ENCODE data around the gene PRPF19.

GRCh38 chr11:60874421-60875365 is 31.7 kb downstream of the PRPF19 start:
- TF ChIP-seq TAF1 (IDR thresholded peaks at IDR 0.05; ENCODE audit: borderline replicate concordance, low read depth, low read length) (no peak), POLR2AphosphoS5 (IDR thresholded peaks at IDR 0.05; ENCODE audit: low read depth, low read length) (no peak), CTCF (IDR thresholded peaks at IDR 0.05) (no peak), YY1 (IDR thresholded peaks at IDR 0.05; ENCODE audit: low read depth) (no peak), USF2 (IDR thresholded peaks at IDR 0.05; ENCODE audit: borderline replicate concordance, low read depth, low read length) (no peak), SIN3A (IDR thresholded peaks at IDR 0.05; ENCODE audit: borderline replicate concordance, low read depth, low read length) (no peak), ZBTB33 (IDR thresholded peaks at IDR 0.05; ENCODE audit: borderline replicate concordance, low read depth) (no peak)
